Panc1 (cell line): ENCODE data around the gene KMT2D. TPM values are rescaled to one million over a fixed set of nuclear protein-coding genes. Genes with fewer than 3 reads are reported as not detected.

Experiments used
- ATAC-seq: fragments of 200-7000 bp; cut with Tn5 transposase; 2 replicates; pipeline ENCODE4 v1.9.1; 2020; ENCODE audit warnings: mild to moderate bottlenecking, moderate library complexity
- BruUV-seq: library from RNA; stranded (reverse); fragments of 400-500 nt; replicated peaks from 2 replicates; lab custom pipeline; 2021; lab: Mats Ljungman, UMichigan
- CTCF ChIA-PET: fragments of 300-600 bp; sonication (Branson Sonifier 250); formaldehyde crosslinking; loops from one replicate; lab custom pipeline; 2022; ENCODE audit warnings: antibody characterized with exemption; lab: Charles Lee
- POLR2A ChIA-PET: fragments of 300-600 bp; sonication (Branson Sonifier 250); formaldehyde crosslinking; loops from one replicate; lab custom pipeline; 2022; ENCODE audit warnings: antibody characterized with exemption; lab: Charles Lee
- DNase-seq: peaks from one replicate; pipeline ENCODE4 v3.0.0-alpha.2; 2010; ENCODE audit warnings: low read depth, low spot score
- H3K27ac ChIP-seq: 2 replicates; pipeline ENCODE4 v1.5.1; 2011; ENCODE audit warnings: mild to moderate bottlenecking, low read length, inconsistent platforms
- H3K27me3 ChIP-seq: fragments of 200-500 bp; sonication (Bioruptor generic); 2 replicates; pipeline ENCODE4 v1.6.0; 2014; ENCODE audit warnings: low read length, inconsistent platforms; ENCODE audit not compliant: control insufficient read depth, insufficient read depth
- H3K36me3 ChIP-seq: fragments of 200-500 bp; sonication (Bioruptor generic); 2 replicates; pipeline ENCODE4 v1.5.1; 2014; ENCODE audit warnings: inconsistent platforms, mild to moderate bottlenecking, low read length, moderate library complexity; ENCODE audit not compliant: control insufficient read depth, insufficient read depth
- H3K4me1 ChIP-seq: 2 replicates; pipeline ENCODE4 v1.5.1; 2011; ENCODE audit warnings: inconsistent platforms, mild to moderate bottlenecking, low read length, moderate library complexity; ENCODE audit not compliant: control insufficient read depth, insufficient read depth
- H3K4me3 ChIP-seq, 2 experiments: 2 replicates each; pipeline ENCODE4 v1.5.1; 2011 to 2012; ENCODE audit warnings: low read depth in 2 of 2, low read length in 2 of 2, mild to moderate bottlenecking in 2 of 2, inconsistent platforms in 1 of 2, moderate library complexity in 1 of 2
- H3K9me3 ChIP-seq: fragments of 200-500 bp; sonication (Bioruptor generic); 2 replicates; pipeline ENCODE4 v1.5.1; 2014; ENCODE audit warnings: low read depth, mild to moderate bottlenecking, inconsistent platforms, low read length, moderate library complexity; ENCODE audit not compliant: control insufficient read depth, insufficient read depth
- POLR2AphosphoS5 ChIP-seq: IDR thresholded peaks from 2 replicates; pipeline ENCODE4 v1.6.1; 2012; ENCODE audit warnings: mild to moderate bottlenecking, low read depth, low read length, moderate library complexity
- REST ChIP-seq, 2 experiments: IDR thresholded peaks; 2 replicates each; pipeline ENCODE4 v1.6.1; 2011 to 2012; ENCODE audit warnings: low read depth in 2 of 2, control low read depth in 1 of 2, low read length in 1 of 2, mild to moderate bottlenecking in 1 of 2, moderate library complexity in 1 of 2; ENCODE audit not compliant: insufficient read depth in 1 of 2
- SIN3A ChIP-seq: IDR thresholded peaks from 2 replicates; pipeline ENCODE4 v1.6.1; 2012; ENCODE audit warnings: low read depth, mild to moderate bottlenecking, low read length, moderate library complexity, borderline replicate concordance; ENCODE audit not compliant: insufficient read depth
- TCF7L2 ChIP-seq: IDR thresholded peaks from 2 replicates; pipeline ENCODE4 v1.6.1; 2011; ENCODE audit warnings: mild to moderate bottlenecking, low read depth, low read length, inconsistent platforms
- in situ Hi-C: cut with HindIII; loops from 2 replicates; pipeline ENCODE4 v1.10.0; 2016; ENCODE audit warnings: low sequenced_read_pairs, low pct_unique_long_range_greater_than_20kb
- intact Hi-C: fragments of 100-400 bp; cut with micrococcal nuclease; formaldehyde crosslinking; loops from one replicate; pipeline ENCODE4 v1.10.0; 2022; ENCODE audit not compliant: unreplicated experiment
- total RNA-seq: library from RNA; stranded (reverse); gene quantifications from one replicate; pipeline ENCODE4 v1.2.1, GENCODE V29; 2021; ENCODE audit not compliant: unreplicated experiment
- TF ChIP-seq, protein P1 (sequence below): fragments of 450-650 bp; IDR thresholded peaks from 2 replicates; pipeline ENCODE4 v1.5.1; 2017; ENCODE audit warnings: mild to moderate bottlenecking

Gene KMT2D
- total RNA-seq, 1 experiment from 2014 or later: 64.7 TPM

DNA sequence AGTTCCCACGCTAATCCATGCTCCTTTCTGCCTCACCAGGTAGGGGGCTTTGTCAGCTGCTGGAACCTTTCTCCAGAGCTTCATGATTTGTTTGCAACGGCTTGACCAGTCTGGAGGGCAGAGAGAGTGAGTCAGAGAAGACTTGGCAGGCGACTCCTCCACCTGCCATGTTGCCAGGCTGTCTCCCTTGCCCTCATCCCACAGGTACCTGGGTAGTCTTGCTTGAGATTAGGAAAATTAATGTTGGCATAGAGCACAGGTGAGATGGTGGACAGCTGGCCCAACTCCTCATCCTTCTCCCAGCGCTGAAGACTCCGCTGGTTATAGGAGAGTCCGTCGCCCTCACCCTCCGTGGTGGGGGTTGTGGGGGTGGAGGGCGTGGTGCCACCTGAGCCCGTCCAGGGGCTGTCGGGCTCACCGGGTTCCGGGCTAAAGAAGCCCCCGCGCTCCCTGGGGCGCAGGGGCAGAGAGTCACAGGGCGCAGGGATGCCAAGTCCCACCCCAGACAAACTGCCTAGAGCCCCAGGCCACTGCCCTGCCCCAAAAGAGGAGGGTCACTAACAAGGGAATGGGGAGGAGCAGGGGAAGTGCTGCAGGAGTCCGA, 18.6 kb downstream of the KMT2D start:
- Histone ChIP-seq H3K36me3 (peaks cover 34% of the 10 kb centered on the region), H3K4me1 (no peaks in the 10 kb centered on the region), H3K4me3 (no peak overlapping the region), H3K27me3 (no peaks in the 10 kb centered on the region), H3K27ac (no peak overlapping the region), H3K9me3 (no peaks in the 10 kb centered on the region)
- ATAC-seq: peak; percentile 41
- in situ Hi-C loops (no loop called here), intact Hi-C loops (no loop called here)
- no TSS peak for BruUV-seq
- POLR2A ChIA-PET: no interaction called here
- no peak for DNase-seq
- TF ChIP-seq TCF7L2 (no peak), POLR2AphosphoS5 (no peak), REST (IDR thresholded peaks at IDR 0.05; ENCODE audit: insufficient read depth in 1 of 2, low read depth in 2 of 2, low read length in 1 of 2) (no peak), SIN3A (no peak)
- TF ChIP-seq, protein P1, sequence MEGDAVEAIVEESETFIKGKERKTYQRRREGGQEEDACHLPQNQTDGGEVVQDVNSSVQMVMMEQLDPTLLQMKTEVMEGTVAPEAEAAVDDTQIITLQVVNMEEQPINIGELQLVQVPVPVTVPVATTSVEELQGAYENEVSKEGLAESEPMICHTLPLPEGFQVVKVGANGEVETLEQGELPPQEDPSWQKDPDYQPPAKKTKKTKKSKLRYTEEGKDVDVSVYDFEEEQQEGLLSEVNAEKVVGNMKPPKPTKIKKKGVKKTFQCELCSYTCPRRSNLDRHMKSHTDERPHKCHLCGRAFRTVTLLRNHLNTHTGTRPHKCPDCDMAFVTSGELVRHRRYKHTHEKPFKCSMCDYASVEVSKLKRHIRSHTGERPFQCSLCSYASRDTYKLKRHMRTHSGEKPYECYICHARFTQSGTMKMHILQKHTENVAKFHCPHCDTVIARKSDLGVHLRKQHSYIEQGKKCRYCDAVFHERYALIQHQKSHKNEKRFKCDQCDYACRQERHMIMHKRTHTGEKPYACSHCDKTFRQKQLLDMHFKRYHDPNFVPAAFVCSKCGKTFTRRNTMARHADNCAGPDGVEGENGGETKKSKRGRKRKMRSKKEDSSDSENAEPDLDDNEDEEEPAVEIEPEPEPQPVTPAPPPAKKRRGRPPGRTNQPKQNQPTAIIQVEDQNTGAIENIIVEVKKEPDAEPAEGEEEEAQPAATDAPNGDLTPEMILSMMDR: no peak
- CTCF ChIA-PET: interaction anchor here (1.6 kb wide), 1 partner anchor 45 kb away, joined by 3 read pairs; no protein-coding TSS in a partner anchor

DNA sequence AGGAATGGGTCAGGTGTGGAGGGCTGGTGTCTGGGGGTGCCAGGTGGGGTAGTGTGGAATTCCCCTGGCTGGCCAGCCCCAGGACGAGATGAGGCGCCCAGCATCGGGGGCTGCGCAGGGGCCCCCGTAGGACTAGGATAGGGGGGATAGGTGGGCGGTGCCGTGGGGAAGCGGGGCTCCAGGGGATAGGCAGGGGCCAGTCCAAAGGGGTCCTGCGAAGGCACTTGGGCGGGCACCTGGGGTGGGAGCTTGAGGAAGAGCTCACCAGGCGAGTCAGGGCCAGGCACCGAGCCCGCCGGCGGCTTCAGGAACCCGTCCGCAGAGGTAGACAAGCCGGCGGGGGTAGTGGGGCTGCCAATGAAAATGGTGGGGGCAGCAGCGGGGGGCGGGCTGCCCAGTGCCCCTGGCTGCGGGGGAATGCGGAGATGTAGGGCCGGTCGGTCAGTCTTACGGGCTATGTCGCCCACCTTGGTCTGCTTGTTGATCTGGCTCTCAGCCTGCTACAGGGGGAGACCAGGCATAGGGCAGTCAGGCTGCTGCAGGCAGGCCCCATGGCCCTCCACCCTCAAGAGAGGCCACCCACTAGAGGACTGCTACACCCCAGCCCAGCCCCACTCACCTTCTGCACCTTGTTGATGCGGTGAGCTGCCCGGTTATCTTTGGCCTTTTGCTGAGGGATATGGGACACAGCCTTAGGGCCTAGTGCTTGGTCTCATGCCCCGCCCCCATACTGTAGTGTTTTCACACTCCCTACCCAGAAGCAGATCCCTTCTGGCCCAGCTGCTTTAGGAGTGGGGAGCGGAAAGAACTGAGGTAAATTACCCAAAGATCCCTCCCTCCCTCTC, 19.3 kb downstream of the KMT2D start:
- DNase-seq: no peak
- intact Hi-C loops (no loop called here), in situ Hi-C loops (no loop called here)
- no peaks in the 10 kb centered on the region for H3K9me3 ChIP-seq
- H3K4me3 ChIP-seq: no peak overlapping the region
- no peaks in the 10 kb centered on the region for H3K4me1 ChIP-seq
- no peak overlapping the region for H3K27ac ChIP-seq
- BruUV-seq: TSS peak; percentile 23
- TF ChIP-seq POLR2AphosphoS5 (no peak), TCF7L2 (no peak), REST (IDR thresholded peaks at IDR 0.05; ENCODE audit: insufficient read depth in 1 of 2, low read depth in 2 of 2, low read length in 1 of 2) (no peak), SIN3A (no peak)
- TF ChIP-seq, protein P1: no peak
- ATAC-seq: peak; percentile 40; the same call in 1 of the 2 replicates
- ChIA-PET POLR2A (no interaction called here), CTCF (no interaction called here)
- H3K27me3 ChIP-seq: no peaks in the 10 kb centered on the region
- peaks cover 34% of the 10 kb centered on the region for H3K36me3 ChIP-seq
